Heart left ventricle (tissue), 13 donors: ENCODE results near the gene TRIM9.

Source experiments
- CTCF ChIP-seq, 12 donors: fragments of 200-600 bp; sonication (generic) in 4 of 12; IDR thresholded peaks; one replicate each; pipeline versions ENCODE4 v1.5.0 to v1.8.0; 2018 to 2022; ENCODE audit warnings: antibody characterized with exemption in 12 of 12, mild to moderate bottlenecking in 5 of 12
- POLR2A ChIP-seq, 2 donors: fragments of 450-650 bp; IDR thresholded peaks; one replicate each; pipeline ENCODE4 v1.6.1; 2017; ENCODE audit warnings: antibody characterized with exemption in 2 of 2, mild to moderate bottlenecking in 2 of 2, moderate library complexity in 2 of 2
- donor health status: ischemic (EF 13 %, LVEDD 7.1; RV severe dilation, severe dysfunction).
- donor health status: DM: no; HTN: yes; CAD: no.
- donor health status: DM: no; HTN: no; CAD: no.
- donor health status: ischemic (EF 25% LVEDD 6.9; RV normal size, moderate dysfunction).
- donor health status: ischemic (EF 25% LVEDD 5.7; RV mildly dilated, moderate dysfunction).
- donor health status: ischemic (EF 35%, LVEDD 5.7; RV mildly dilated, moderate dysfunction).
- donor health status: nonischemic (EF 11% LVEDD 7.7; RV severe dilation, severe dysfunction).
- donor health status: DM: yes; HTN: yes; CAD: no.
- donor health status: PGD.
- donor health status: ischemic (EF 29% LVEDD 5.4; RV normal size, mild dysfunction).
- donor health status: nonischemic (EF 23%, LVEDD 6.1; RV moderate dilation, normal function).

- no peak for TF ChIP-seq CTCF (IDR thresholded peaks at IDR 0.05)
- no peak for TF ChIP-seq POLR2A (IDR thresholded peaks at IDR 0.05)
Measured at GRCh38 chr14:51000566-51000965, 94.3 kb downstream of the TRIM9 start.
